ENCODE data around the gene S100A7A.

- TF ChIP-seq CTCF (IDR thresholded peaks at IDR 0.05; ENCODE audit: insufficient read depth, low read depth, low read length): no peak
- TF ChIP-seq EZH2 (IDR thresholded peaks at IDR 0.05; ENCODE audit: insufficient read depth, low read length): no peak
Observed at GRCh38 chr1:153466908-153467307, 50.6 kb downstream of the S100A7A start.
